K562 (cell line): Measurements from ENCODE around the gene SP6. TPM values are rescaled to one million over a fixed set of nuclear protein-coding genes. Genes with fewer than 3 reads are reported as not detected.
A peak's percentile ranks its signal among the peaks of the same experiment; 100 is the strongest.

Experiments used
- ATAC-seq: fragments of 200-7000 bp; cut with Tn5 transposase; 3 replicates; pipeline ENCODE4 v1.9.1; 2020; ENCODE audit warnings: moderate library complexity
- BruUV-seq: library from RNA; stranded (reverse); fragments of 400-500 nt; replicated peaks from 2 replicates; lab custom pipeline; 2021; lab: Mats Ljungman, UMichigan
- CTCF ChIA-PET: fragments of 300-600 bp; formaldehyde crosslinking; extraction: SDS; loops from one replicate; lab custom pipeline; 2021; ENCODE audit warnings: low intra/inter-chr PET ratio; lab: Yijun Ruan, JAX
- POLR2A ChIA-PET: fragments of 300-600, 350-650 bp; sonication (Branson Sonifier 250); formaldehyde crosslinking; extraction: SDS; loops from one replicate; lab custom pipeline; 2021; ENCODE audit warnings: antibody characterized with exemption, inconsistent platforms; lab: Yijun Ruan, JAX
- DNase-seq, 4 experiments: peaks; one replicate each; pipeline versions ENCODE4 v3.0.0 to v3.0.0-alpha.2; 2011 to 2018; ENCODE audit warnings: low spot score in 3 of 4, mixed read lengths in 3 of 4; ENCODE audit errors: extremely low read depth in 1 of 4
- FAIRE-seq: peaks from 2 replicates; lab custom pipeline; 2011; peaks lifted over from hg19 to GRCh38; lab: Jason Lieb, UNC
- H2AFZ ChIP-seq: 2 replicates; pipeline ENCODE4 v1.6.0; 2011; ENCODE audit warnings: low read depth, low read length, control low read depth, inconsistent platforms
- H3K27ac ChIP-seq: fragments of 200-600 bp; 3 replicates; pipeline ENCODE4 v1.8.0; 2011; ENCODE audit warnings: low read depth, mild to moderate bottlenecking, control low read depth, inconsistent platforms, low read length, moderate library complexity, mixed read lengths; ENCODE audit errors: extremely low read depth
- H3K27me3 ChIP-seq, 2 experiments: fragments of 300-600 bp in 1 of 2; 2 replicates in 1 of 2; 3 replicates in 1 of 2; pipeline versions ENCODE4 v1.6.0 to v1.8.0; 2011; ENCODE audit warnings: inconsistent platforms in 2 of 2, low read length in 2 of 2, mild to moderate bottlenecking in 1 of 2, mixed read lengths in 1 of 2, moderate library complexity in 1 of 2; ENCODE audit not compliant: control insufficient read depth in 2 of 2, insufficient read depth in 2 of 2
- H3K36me3 ChIP-seq: fragments of 300-600 bp; 3 replicates; pipeline ENCODE4 v1.8.0; 2011; ENCODE audit warnings: mild to moderate bottlenecking, low read length, inconsistent platforms; ENCODE audit not compliant: control insufficient read depth, insufficient read depth
- H3K4me1 ChIP-seq, 2 experiments: fragments of 200-600 bp in 1 of 2; replicated peaks in 1 of 2; 2 replicates in 1 of 2; 3 replicates in 1 of 2; pipeline versions ENCODE4 v1.5.1 to v1.8.0; 2011; ENCODE audit warnings: inconsistent platforms in 2 of 2, low read length in 2 of 2, mild to moderate bottlenecking in 1 of 2, mixed read lengths in 1 of 2, moderate library complexity in 1 of 2; ENCODE audit not compliant: control insufficient read depth in 2 of 2, insufficient read depth in 2 of 2
- H3K4me2 ChIP-seq: 2 replicates; pipeline ENCODE4 v1.6.1; 2011; ENCODE audit warnings: low read length, control low read depth, inconsistent platforms, mixed read lengths; ENCODE audit not compliant: insufficient read depth
- H3K4me3 ChIP-seq: fragments of 200-600 bp; sonication (generic), shearing (Covaris generic); 2 replicates; pipeline ENCODE4 v1.5.1; 2016; ENCODE audit warnings: control low read depth, inconsistent platforms
- H3K79me2 ChIP-seq: fragments of 200-600 bp; 3 replicates; pipeline ENCODE4 v1.8.0; 2011; ENCODE audit warnings: low read length, inconsistent platforms; ENCODE audit not compliant: control insufficient read depth, insufficient read depth
- H3K9ac ChIP-seq, 2 experiments: 2 replicates each; pipeline versions ENCODE4 v1.6.0 to v1.6.1; 2011; ENCODE audit warnings: low read depth in 2 of 2, low read length in 2 of 2, control low read depth in 1 of 2, inconsistent platforms in 1 of 2, mild to moderate bottlenecking in 1 of 2, mixed read lengths in 1 of 2; ENCODE audit not compliant: insufficient read depth in 1 of 2
- H3K9me1 ChIP-seq: one replicate; pipeline ENCODE4 v1.6.0; 2011; ENCODE audit warnings: inconsistent platforms, mild to moderate bottlenecking, low read length, moderate library complexity; ENCODE audit not compliant: control insufficient read depth, insufficient read depth
- H3K9me3 ChIP-seq: replicated peaks from 2 replicates; pipeline ENCODE4 v1.5.1; 2011; ENCODE audit warnings: low read depth, low read length, inconsistent platforms; ENCODE audit not compliant: control insufficient read depth, insufficient read depth
- H4K20me1 ChIP-seq: replicated peaks from 2 replicates; pipeline ENCODE4 v1.6.1; 2011; ENCODE audit warnings: low read length, inconsistent platforms, mixed read lengths; ENCODE audit not compliant: control insufficient read depth, insufficient read depth
- CREB3L1 ChIP-seq: fragments of 450-650 bp; IDR thresholded peaks from 2 replicates; pipeline ENCODE4 v1.6.1; 2014; ENCODE audit warnings: low read depth, mild to moderate bottlenecking, moderate library complexity, borderline replicate concordance
- CREM ChIP-seq: IDR thresholded peaks from 2 replicates; pipeline ENCODE4 v1.6.1; 2014; ENCODE audit warnings: antibody characterized with exemption, low read depth
- CXXC5 ChIP-seq: fragments of 250-450 bp; sonication (Bioruptor Pico); IDR thresholded peaks from 2 replicates; pipeline ENCODE4 v1.8.0; 2022; ENCODE audit warnings: inconsistent platforms, mild to moderate bottlenecking, moderate library complexity
- DPF2 ChIP-seq: fragments of 450-650 bp; IDR thresholded peaks from 2 replicates; pipeline ENCODE4 v1.6.1; 2016
- E4F1 ChIP-seq: fragments of 250-450 bp; sonication (Bioruptor Pico); IDR thresholded peaks from 2 replicates; pipeline ENCODE4 v1.5.0; 2021; ENCODE audit warnings: mild to moderate bottlenecking, borderline replicate concordance
- ETV5 ChIP-seq: sonication (generic); formaldehyde crosslinking; IDR thresholded peaks from 2 replicates; pipeline ENCODE4 v1.4.0; 2020; ENCODE audit warnings: low read depth, mild to moderate bottlenecking, missing genetic modification reagents
- MLX ChIP-seq, 2 experiments: fragments of 450-650 bp in 1 of 2; sonication (generic) in 1 of 2; formaldehyde crosslinking; conservative IDR thresholded peaks; 2 replicates each; pipeline versions ENCODE4 v1.4.0 to v1.8.1; 2020 to 2022; ENCODE audit warnings: mild to moderate bottlenecking in 1 of 2, missing genetic modification reagents in 1 of 2
- NONO ChIP-seq, 2 experiments: fragments of 200-400 bp in 1 of 2; fragments of 450-650 bp in 1 of 2; formaldehyde crosslinking in 1 of 2; IDR thresholded peaks; 2 replicates each; pipeline ENCODE4 v1.6.1; 2017; ENCODE audit warnings: low read depth in 2 of 2, mild to moderate bottlenecking in 2 of 2, moderate library complexity in 2 of 2, low read length in 1 of 2
- POLR2G ChIP-seq: fragments of 200-400 bp; formaldehyde crosslinking; IDR thresholded peaks from 2 replicates; pipeline ENCODE4 v1.6.1; 2017; ENCODE audit warnings: low read depth, mild to moderate bottlenecking, antibody characterized with exemption, low read length, moderate library complexity
- SMAD3 ChIP-seq: fragments of 450-650 bp; formaldehyde crosslinking; conservative IDR thresholded peaks from 2 replicates; pipeline ENCODE4 v1.4.0; 2020; ENCODE audit warnings: mild to moderate bottlenecking
- STAT5A ChIP-seq: IDR thresholded peaks from 2 replicates; pipeline ENCODE4 v1.6.1; 2012; ENCODE audit warnings: low read length, inconsistent platforms, borderline replicate concordance
- ZNF274 ChIP-seq: IDR thresholded peaks from 2 replicates; pipeline ENCODE4 v1.6.1; 2011; ENCODE audit warnings: low read depth, mild to moderate bottlenecking, low read length, moderate library complexity, borderline replicate concordance
- ZNF583 ChIP-seq: fragments of 250-450 bp; sonication (Bioruptor Pico); IDR thresholded peaks from 2 replicates; pipeline ENCODE4 v1.4.0; 2020
- WGBS: fragments of 100-300 bp; shearing (Covaris generic); methylation state at CpG from one replicate; pipeline ENCODE4 v1.1.6; 2016; ENCODE audit warnings: low coverage, mixed read lengths; ENCODE audit not compliant: insufficient coverage; ENCODE audit errors: missing lambda C conversion rate; 5-methylcytosine and 5-hydroxymethylcytosine counted together
- in situ Hi-C: fragments of 300-500 bp; cut with MboI; formaldehyde crosslinking; loops from 4 replicates; pipeline ENCODE4 v1.15.0; 2018; ENCODE audit warnings: inconsistent platforms, mixed read lengths
- intact Hi-C: fragments of 100-400 bp; cut with micrococcal nuclease; formaldehyde crosslinking; loops from 2 replicates; pipeline ENCODE4 v1.14.2; 2022
- polyA plus RNA-seq, 8 experiments: library from polyadenylated mRNA; depleted of rRNA in 4 of 8; stranded (reverse) in 5 of 8; unstranded in 3 of 8; fragments of >200 nt; fragmentation: Nextera tagmentation in 2 of 8; fragmentation: Illumina TruSeq in 1 of 8; extraction: Ambion mirVana in 2 of 8; extraction: Trizol in 1 of 8; gene quantifications; 2 replicates each; pipeline versions ENCODE4 v1.2.1 to v1.2.3, GENCODE V29; 2011 to 2014; ENCODE audit warnings: inconsistent platforms in 1 of 8, missing spikeins in 1 of 8
- total RNA-seq, 7 experiments: library from RNA; depleted of rRNA in 6 of 7; stranded (reverse); fragments of >200 nt in 6 of 7; fragmentation: Illumina TruSeq in 2 of 7; extraction: Trizol in 2 of 7; gene quantifications; 2 replicates each; pipeline versions ENCODE4 v1.2.1 to v1.2.3, GENCODE V29; 2011 to 2021; ENCODE audit warnings: low replicate concordance in 1 of 7

SP6 gene
- total and polyA plus RNA-seq, 9 of the 15 experiments (the other 6 are each of a cell fraction or from before 2014, with no cell fraction given) = 0.11 to 7.9 (median 2.2) TPM

GRCh38 chr17:47879028-47879585, 28.1 kb upstream of the SP6 start:
- H3K9ac ChIP-seq = no peak overlapping the region
- POLR2A ChIA-PET = interaction anchor here (0.6 to 0.8 kb wide), 4 partner anchors 17 to 70 kb away, joined by 3 read pairs; no protein-coding TSS in a partner anchor
- no peaks in the 10 kb centered on the region for H3K27me3 ChIP-seq
- TF ChIP-seq ETV5 = peak; percentile 38; the same call in 1 of the 2 replicates
- no peak for TF ChIP-seq CREB3L1
- 0 out of 2 replicates have a peak, but pooled peaks have one; percentile 8 for TF ChIP-seq CREM
- TF ChIP-seq ZNF274 = no peak
- no peak for TF ChIP-seq STAT5A
- TF ChIP-seq ZNF583 = no peak
- no peak for TF ChIP-seq POLR2G
- peak; percentile 5; the same call in 1 of the 2 replicates for TF ChIP-seq CXXC5 (CRISPR knock-in tag)
- TF ChIP-seq MLX (CRISPR knock-in tag; conservative IDR thresholded peaks at IDR 0.05) = no peak
- no peak for TF ChIP-seq SMAD3 (CRISPR knock-in tag)
- no peak for TF ChIP-seq E4F1 (CRISPR knock-in tag)
- TF ChIP-seq NONO (IDR thresholded peaks at IDR 0.05; ENCODE audit: low read depth in 2 of 2, low read length in 1 of 2) = no peak
- TF ChIP-seq DPF2 = peak; percentile 51

More at GRCh38 chr17:47879028-47879585, 28.1 kb upstream of the SP6 start:
- intact Hi-C loops = no loop called here
- Histone ChIP-seq H2AFZ (no peak overlapping the region), H3K79me2 (no peaks in the 10 kb centered on the region), H3K4me3 (no peak overlapping the region), H4K20me1 (no peaks in the 10 kb centered on the region), H3K9me3 (no peaks in the 10 kb centered on the region), H3K4me2 (no peak overlapping the region), H3K27ac (no peak overlapping the region), H3K36me3 (no peaks in the 10 kb centered on the region), H3K4me1 (peaks cover 35 to 40% of the 10 kb centered on the region in 2 experiments), H3K9me1 (no peaks in the 10 kb centered on the region)
- ATAC-seq (peak; percentile 52), DNase-seq (peak; percentile 37 to 69 (median 47)), FAIRE-seq (peak; percentile 96)
- WGBS = 8% methylated on average over 2 of the region's 2 CpGs
- in situ Hi-C loops = no loop called here
- no TSS peak for BruUV-seq
- CTCF ChIA-PET = no interaction called here
